Measurements from ENCODE around the gene ZNF813. TPM values are rescaled to one million over a fixed set of nuclear protein-coding genes. Genes with fewer than 3 reads are reported as not detected.

The ZNF813 gene
- total RNA-seq, 1 experiment from 2014 or later, result 9.6 TPM

DNA sequence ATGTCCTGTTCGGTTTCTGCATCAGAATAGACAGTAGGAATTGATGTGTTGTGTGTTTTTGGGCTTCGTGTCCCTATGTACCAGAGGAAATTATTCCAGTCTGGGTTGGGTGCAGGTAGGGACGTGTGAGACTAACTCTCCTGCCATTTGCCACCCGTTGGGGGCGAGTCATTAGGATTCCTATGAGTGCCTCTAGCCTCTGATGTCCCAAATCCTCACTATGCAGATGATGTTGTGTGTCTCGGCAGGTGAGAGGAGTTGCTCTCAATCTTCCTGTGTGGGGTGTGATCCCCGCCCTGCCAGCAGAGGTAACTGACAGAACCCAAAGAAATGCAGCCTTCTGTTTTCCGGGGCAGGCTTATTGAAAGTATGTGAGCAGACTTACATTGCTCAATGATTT is 39.2 kb downstream of the ZNF813 start:
- Histone ChIP-seq H3K4me1 (ENCODE audit: control insufficient read depth, insufficient read depth, low read length) (peaks cover 7% of the 10 kb centered on the region; the same call in 1 of the 2 replicates), H3K27me3 (ENCODE audit: control insufficient read depth, insufficient read depth, low read length) (peaks cover 2% of the 10 kb centered on the region; the same call in 1 of the 2 replicates), H3K36me3 (ENCODE audit: control insufficient read depth, insufficient read depth, low read length) (no peaks in the 10 kb centered on the region), H3K27ac (ENCODE audit: low read length) (no peak overlapping the region), H3K9me3 (ENCODE audit: control insufficient read depth, insufficient read depth, low read depth, low read length) (no peaks in the 10 kb centered on the region), H3K4me3 (ENCODE audit: low read depth in 2 of 2, low read length in 2 of 2) (no peak overlapping the region)
- DNase-seq (ENCODE audit: low read depth, low spot score) (no peak), ATAC-seq (no peak)
- in situ Hi-C loops (cut with HindIII; ENCODE audit: low pct_unique_long_range_greater_than_20kb, low sequenced_read_pairs), result no loop called here
- CTCF ChIA-PET, result no interaction called here
- TF ChIP-seq CTCF (IDR thresholded peaks at IDR 0.05) (no peak), TCF7L2 (IDR thresholded peaks at IDR 0.05; ENCODE audit: low read depth, low read length) (no peak), POLR2AphosphoS5 (IDR thresholded peaks at IDR 0.05; ENCODE audit: low read depth, low read length) (no peak), SIN3A (IDR thresholded peaks at IDR 0.05; ENCODE audit: borderline replicate concordance, insufficient read depth, low read depth, low read length) (no peak)
- TF ChIP-seq, protein P1, sequence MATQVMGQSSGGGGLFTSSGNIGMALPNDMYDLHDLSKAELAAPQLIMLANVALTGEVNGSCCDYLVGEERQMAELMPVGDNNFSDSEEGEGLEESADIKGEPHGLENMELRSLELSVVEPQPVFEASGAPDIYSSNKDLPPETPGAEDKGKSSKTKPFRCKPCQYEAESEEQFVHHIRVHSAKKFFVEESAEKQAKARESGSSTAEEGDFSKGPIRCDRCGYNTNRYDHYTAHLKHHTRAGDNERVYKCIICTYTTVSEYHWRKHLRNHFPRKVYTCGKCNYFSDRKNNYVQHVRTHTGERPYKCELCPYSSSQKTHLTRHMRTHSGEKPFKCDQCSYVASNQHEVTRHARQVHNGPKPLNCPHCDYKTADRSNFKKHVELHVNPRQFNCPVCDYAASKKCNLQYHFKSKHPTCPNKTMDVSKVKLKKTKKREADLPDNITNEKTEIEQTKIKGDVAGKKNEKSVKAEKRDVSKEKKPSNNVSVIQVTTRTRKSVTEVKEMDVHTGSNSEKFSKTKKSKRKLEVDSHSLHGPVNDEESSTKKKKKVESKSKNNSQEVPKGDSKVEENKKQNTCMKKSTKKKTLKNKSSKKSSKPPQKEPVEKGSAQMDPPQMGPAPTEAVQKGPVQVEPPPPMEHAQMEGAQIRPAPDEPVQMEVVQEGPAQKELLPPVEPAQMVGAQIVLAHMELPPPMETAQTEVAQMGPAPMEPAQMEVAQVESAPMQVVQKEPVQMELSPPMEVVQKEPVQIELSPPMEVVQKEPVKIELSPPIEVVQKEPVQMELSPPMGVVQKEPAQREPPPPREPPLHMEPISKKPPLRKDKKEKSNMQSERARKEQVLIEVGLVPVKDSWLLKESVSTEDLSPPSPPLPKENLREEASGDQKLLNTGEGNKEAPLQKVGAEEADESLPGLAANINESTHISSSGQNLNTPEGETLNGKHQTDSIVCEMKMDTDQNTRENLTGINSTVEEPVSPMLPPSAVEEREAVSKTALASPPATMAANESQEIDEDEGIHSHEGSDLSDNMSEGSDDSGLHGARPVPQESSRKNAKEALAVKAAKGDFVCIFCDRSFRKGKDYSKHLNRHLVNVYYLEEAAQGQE (IDR thresholded peaks at IDR 0.05; ENCODE audit: insufficient read depth in 1 of 2, low read depth in 2 of 2, low read length in 1 of 2), result no peak
- POLR2A ChIA-PET, result no interaction called here
- BruUV-seq (replicated peaks), result no TSS peak
- intact Hi-C loops (cut with micrococcal nuclease; ENCODE audit: unreplicated experiment), result no loop called here

- no TSS peak for BruUV-seq (replicated peaks)
- H3K4me1 ChIP-seq (ENCODE audit: control insufficient read depth, insufficient read depth, low read length), result peaks cover 10% of the 10 kb centered on the region; the same call in 1 of the 2 replicates
- no peaks in the 10 kb centered on the region for H3K36me3 ChIP-seq (ENCODE audit: control insufficient read depth, insufficient read depth, low read length)
- POLR2A ChIA-PET, result interaction anchor here (0.6 kb wide), 1 partner anchor 313 kb away, joined by 3 read pairs; no protein-coding TSS in a partner anchor
- intact Hi-C loops (cut with micrococcal nuclease; ENCODE audit: unreplicated experiment), result no loop called here
- H3K4me3 ChIP-seq (ENCODE audit: low read depth in 2 of 2, low read length in 2 of 2), result no peak overlapping the region
- TF ChIP-seq POLR2AphosphoS5 (IDR thresholded peaks at IDR 0.05; ENCODE audit: low read depth, low read length) (no peak), CTCF (IDR thresholded peaks at IDR 0.05) (no peak), SIN3A (IDR thresholded peaks at IDR 0.05; ENCODE audit: borderline replicate concordance, insufficient read depth, low read depth, low read length) (no peak), TCF7L2 (IDR thresholded peaks at IDR 0.05; ENCODE audit: low read depth, low read length) (no peak)
- TF ChIP-seq, protein P1 (IDR thresholded peaks at IDR 0.05; ENCODE audit: insufficient read depth in 1 of 2, low read depth in 2 of 2, low read length in 1 of 2), result no peak
- CTCF ChIA-PET, result interaction anchor here (0.7 kb wide), 1 partner anchor 9 kb away, joined by 4 read pairs; no protein-coding TSS in a partner anchor
- H3K9me3 ChIP-seq (ENCODE audit: control insufficient read depth, insufficient read depth, low read depth, low read length), result no peaks in the 10 kb centered on the region
- no peak overlapping the region for H3K27ac ChIP-seq (ENCODE audit: low read length)
- no peak for DNase-seq (ENCODE audit: low read depth, low spot score)
- H3K27me3 ChIP-seq (ENCODE audit: control insufficient read depth, insufficient read depth, low read length), result no peaks in the 10 kb centered on the region; the same call in 1 of the 2 replicates
- no peak for ATAC-seq
- in situ Hi-C loops (cut with HindIII; ENCODE audit: low pct_unique_long_range_greater_than_20kb, low sequenced_read_pairs), result no loop called here
Observed at GRCh38 chr19:53507523-53508442, 40.2 kb downstream of the ZNF813 start.

Measured in Panc1 (cell line).